H1 (cell line): Measurements from ENCODE around the gene LRTM2. TPM values are rescaled to one million over a fixed set of nuclear protein-coding genes. Genes with fewer than 3 reads are reported as not detected.

Experiments used
- CTCF ChIA-PET: fragments of 300-600 bp; sonication (Branson Sonifier 250); formaldehyde crosslinking; loops from one replicate; lab custom pipeline; 2021; ENCODE audit not compliant: partially characterized antibody; lab: Charles Lee
- POLR2A ChIA-PET: fragments of 300-600 bp; sonication (Branson Sonifier 250); formaldehyde crosslinking; loops from one replicate; lab custom pipeline; 2021; ENCODE audit warnings: inconsistent platforms; ENCODE audit not compliant: partially characterized antibody; lab: Charles Lee
- DNase-seq, 2 experiments: peaks; one replicate each; pipeline versions ENCODE4 v3.0.0 to v3.0.0-alpha.2; 2010 to 2022; ENCODE audit warnings: low spot score in 2 of 2, low read depth in 1 of 2, mixed read lengths in 1 of 2
- FAIRE-seq: peaks from 2 replicates; lab custom pipeline; 2011; peaks lifted over from hg19 to GRCh38; lab: Jason Lieb, UNC
- H2AFZ ChIP-seq: 2 replicates; pipeline ENCODE4 v1.8.1; 2012; ENCODE audit warnings: low read length, inconsistent platforms
- H2AK5ac ChIP-seq: 2 replicates; pipeline ENCODE4 v1.6.1; 2013; ENCODE audit warnings: low read depth, low read length
- H2BK120ac ChIP-seq: replicated peaks from 2 replicates; pipeline ENCODE3; 2013; ENCODE audit warnings: low read depth, low read length, inconsistent platforms
- H2BK12ac ChIP-seq: 2 replicates; pipeline ENCODE4 v1.6.1; 2013; ENCODE audit warnings: low read depth, low read length
- H2BK15ac ChIP-seq: 2 replicates; pipeline ENCODE4 v1.6.1; 2013; ENCODE audit warnings: low read length
- H2BK20ac ChIP-seq: 2 replicates; pipeline ENCODE4 v1.6.1; 2013; ENCODE audit warnings: low read length
- H2BK5ac ChIP-seq: 2 replicates; pipeline ENCODE4 v1.6.1; 2013; ENCODE audit warnings: low read depth, low read length
- H3K14ac ChIP-seq: 2 replicates; pipeline ENCODE4 v1.6.1; 2013; ENCODE audit warnings: inconsistent platforms; ENCODE audit not compliant: insufficient read length
- H3K18ac ChIP-seq: 2 replicates; pipeline ENCODE4 v1.6.1; 2013; ENCODE audit warnings: low read length; ENCODE audit errors: extremely low read depth
- H3K23ac ChIP-seq: 2 replicates; pipeline ENCODE4 v1.6.1; 2013; ENCODE audit warnings: inconsistent platforms; ENCODE audit not compliant: insufficient read length
- H3K23me2 ChIP-seq: 2 replicates; pipeline ENCODE4 v1.6.1; 2013; ENCODE audit warnings: low read depth, low read length
- H3K27ac ChIP-seq: 2 replicates; pipeline ENCODE4 v1.6.1; 2011; ENCODE audit warnings: low read depth, low read length, inconsistent platforms
- H3K27me3 ChIP-seq, 4 experiments: replicated peaks in 1 of 4; 1 replicate in 1 of 4; 2 replicates in 3 of 4; pipeline versions ENCODE4 v1.6.1 to v1.8.1; 2011 to 2013; ENCODE audit warnings: low read length in 3 of 4, mild to moderate bottlenecking in 3 of 4, inconsistent platforms in 2 of 4, mixed read lengths in 2 of 4, moderate library complexity in 1 of 4; ENCODE audit not compliant: control insufficient read depth in 3 of 4, insufficient read depth in 3 of 4; ENCODE audit errors: extremely low read depth in 1 of 4
- H3K36me3 ChIP-seq, 4 experiments: 2 replicates each; pipeline versions ENCODE4 v1.6.1 to v1.8.1; 2011 to 2013; ENCODE audit warnings: mild to moderate bottlenecking in 4 of 4, low read length in 3 of 4, moderate library complexity in 2 of 4, control low read depth in 1 of 4, inconsistent platforms in 1 of 4; ENCODE audit not compliant: insufficient read depth in 4 of 4, control insufficient read depth in 2 of 4
- H3K4ac ChIP-seq: replicated peaks from 2 replicates; pipeline ENCODE3; 2013; ENCODE audit warnings: low read length, low read depth, mixed read lengths, inconsistent platforms; ENCODE audit not compliant: insufficient read length
- H3K4me1 ChIP-seq, 4 experiments: replicated peaks in 1 of 4; 1 replicate in 1 of 4; 2 replicates in 3 of 4; pipeline versions ENCODE4 v1.6.1 to v1.8.1; 2011 to 2013; ENCODE audit warnings: low read length in 3 of 4, inconsistent platforms in 2 of 4, mixed read lengths in 1 of 4; ENCODE audit not compliant: insufficient read depth in 4 of 4, control insufficient read depth in 3 of 4
- H3K4me2 ChIP-seq, 2 experiments: 2 replicates each; pipeline versions ENCODE4 v1.6.1 to v1.8.1; 2011 to 2013; ENCODE audit warnings: low read depth in 2 of 2, low read length in 2 of 2, control low read depth in 1 of 2, inconsistent platforms in 1 of 2, mild to moderate bottlenecking in 1 of 2; ENCODE audit not compliant: insufficient read depth in 1 of 2
- H3K4me3 ChIP-seq, 4 experiments: fragments of 200-600, 300-600 bp in 1 of 4; sonication (generic), shearing (Covaris generic), sonication (Bioruptor Twin) in 1 of 4; 2 replicates each; pipeline versions ENCODE4 v1.5.1 to v1.8.1; 2011 to 2016; ENCODE audit warnings: low read length in 4 of 4, low read depth in 3 of 4, control low read depth in 2 of 4, inconsistent platforms in 2 of 4, mild to moderate bottlenecking in 2 of 4, mixed read lengths in 1 of 4, moderate library complexity in 1 of 4; ENCODE audit not compliant: insufficient read depth in 2 of 4; ENCODE audit errors: extremely low read depth in 1 of 4
- H3K56ac ChIP-seq: replicated peaks from 2 replicates; pipeline ENCODE3; 2013; ENCODE audit warnings: low read depth, mild to moderate bottlenecking, mixed read lengths, low read length, inconsistent platforms; ENCODE audit not compliant: insufficient read length
- H3K79me1 ChIP-seq: 2 replicates; pipeline ENCODE4 v1.6.1; 2013; ENCODE audit warnings: low read depth, low read length, control low read depth
- H3K79me2 ChIP-seq, 2 experiments: 2 replicates each; pipeline versions ENCODE4 v1.6.1 to v1.8.1; 2012 to 2013; ENCODE audit warnings: low read length in 2 of 2, mild to moderate bottlenecking in 2 of 2, inconsistent platforms in 1 of 2; ENCODE audit not compliant: insufficient read depth in 2 of 2, control insufficient read depth in 1 of 2
- H3K9ac ChIP-seq, 4 experiments: replicated peaks in 1 of 4; 1 replicate in 1 of 4; 2 replicates in 3 of 4; pipeline versions ENCODE4 v1.6.1 to v1.8.1; 2011 to 2013; ENCODE audit warnings: low read depth in 3 of 4, low read length in 3 of 4, control low read depth in 2 of 4, mild to moderate bottlenecking in 2 of 4, moderate library complexity in 2 of 4, inconsistent platforms in 1 of 4; ENCODE audit errors: extremely low read depth in 1 of 4
- H3K9me3 ChIP-seq, 2 experiments: 2 replicates each; pipeline versions ENCODE4 v1.6.1 to v1.8.1; 2012 to 2013; ENCODE audit warnings: mild to moderate bottlenecking in 2 of 2, moderate library complexity in 2 of 2, control low read depth in 1 of 2, inconsistent platforms in 1 of 2, low read depth in 1 of 2, low read length in 1 of 2, mixed read lengths in 1 of 2; ENCODE audit not compliant: insufficient read depth in 2 of 2
- H4K20me1 ChIP-seq, 2 experiments: replicated peaks in 1 of 2; 2 replicates each; pipeline versions ENCODE3 to v1.8.1; 2011 to 2013; ENCODE audit warnings: inconsistent platforms in 2 of 2, low read length in 2 of 2, mild to moderate bottlenecking in 1 of 2; ENCODE audit not compliant: insufficient read depth in 2 of 2, control insufficient read depth in 1 of 2
- H4K5ac ChIP-seq: 2 replicates; pipeline ENCODE4 v1.6.1; 2013; ENCODE audit warnings: low read length, low read depth, mixed read lengths, inconsistent platforms; ENCODE audit not compliant: insufficient read length
- H4K8ac ChIP-seq: 2 replicates; pipeline ENCODE4 v1.8.0; 2013; ENCODE audit warnings: mild to moderate bottlenecking, moderate library complexity, low read length, inconsistent platforms; ENCODE audit not compliant: insufficient read depth; ENCODE audit errors: extremely low read depth
- H4K91ac ChIP-seq: replicated peaks from 2 replicates; pipeline ENCODE3; 2013; ENCODE audit warnings: low read length, mixed read lengths, inconsistent platforms; ENCODE audit not compliant: insufficient read length
- ATF3 ChIP-seq: IDR thresholded peaks from 2 replicates; pipeline ENCODE4 v1.6.1; 2011; ENCODE audit warnings: low read depth, mild to moderate bottlenecking, low read length; ENCODE audit not compliant: insufficient read depth
- CBX5 ChIP-seq: fragments of 300-800, 300-1000 bp; sonication (generic); IDR thresholded peaks from 2 replicates; pipeline ENCODE4 v1.7.1; 2016; ENCODE audit warnings: antibody characterized with exemption, low read length, low read depth
- CEBPB ChIP-seq: IDR thresholded peaks from 2 replicates; pipeline ENCODE4 v1.6.1; 2012; ENCODE audit warnings: low read depth, low read length
- EGR1 ChIP-seq: IDR thresholded peaks from 2 replicates; pipeline ENCODE4 v1.6.1; 2011; ENCODE audit warnings: low read depth, low read length, borderline replicate concordance
- GTF2F1 ChIP-seq: IDR thresholded peaks from 2 replicates; pipeline ENCODE4 v1.6.1; 2012; ENCODE audit warnings: low read depth, low read length, improper control_type of control experiment, borderline replicate concordance
- JUN ChIP-seq: IDR thresholded peaks from 2 replicates; pipeline ENCODE4 v1.6.1; 2011; ENCODE audit warnings: low read depth, mild to moderate bottlenecking, improper control_type of control experiment, low read length
- KDM4A ChIP-seq: IDR thresholded peaks from one replicate; pipeline ENCODE4 v1.7.1; 2012; ENCODE audit warnings: low read depth, mild to moderate bottlenecking, moderate library complexity, low read length, inconsistent platforms; ENCODE audit not compliant: severe bottlenecking
- POLR2AphosphoS5 ChIP-seq: IDR thresholded peaks from 2 replicates; pipeline ENCODE4 v1.6.1; 2011; ENCODE audit warnings: low read depth, low read length
- RBBP5 ChIP-seq: IDR thresholded peaks from 2 replicates; pipeline ENCODE4 v1.7.1; 2012; ENCODE audit warnings: low read depth, mild to moderate bottlenecking, inconsistent platforms, low read length, moderate library complexity, borderline replicate concordance
- RFX5 ChIP-seq: IDR thresholded peaks from 2 replicates; pipeline ENCODE4 v1.6.1; 2011; ENCODE audit warnings: low read depth, low read length, improper control_type of control experiment, borderline replicate concordance
- SUZ12 ChIP-seq: fragments of 200-600 bp; sonication (generic); IDR thresholded peaks from 2 replicates; pipeline ENCODE4 v1.6.1; 2012; ENCODE audit warnings: mild to moderate bottlenecking, inconsistent platforms, low read length, moderate library complexity, mixed read lengths
- TAF1 ChIP-seq: IDR thresholded peaks from 2 replicates; pipeline ENCODE4 v1.6.1; 2011; ENCODE audit warnings: mild to moderate bottlenecking, low read depth, low read length
- TEAD4 ChIP-seq: IDR thresholded peaks from 2 replicates; pipeline ENCODE4 v1.6.1; 2012; ENCODE audit warnings: low read depth, low read length, inconsistent platforms, mixed read lengths
- WGBS, 2 experiments: shearing (Covaris generic) in 1 of 2; methylation state at CpG; one replicate each; pipeline versions ENCODE4 v1.1.6 to v1.1.7; 2013 to 2015; ENCODE audit warnings: low lambda C conversion rate in 2 of 2, mixed read lengths in 2 of 2, inconsistent platforms in 1 of 2, low coverage in 1 of 2, missing lambda C conversion rate in 1 of 2; ENCODE audit not compliant: insufficient replicate concordance in 2 of 2, insufficient coverage in 1 of 2, insufficient read length in 1 of 2; ENCODE audit errors: extremely low coverage in 1 of 2, missing lambda C conversion rate in 1 of 2; 5-methylcytosine and 5-hydroxymethylcytosine counted together
- polyA plus RNA-seq, 7 experiments: library from polyadenylated mRNA; depleted of rRNA in 3 of 7; stranded (reverse) in 5 of 7; unstranded in 2 of 7; fragments of >200 nt in 5 of 7; fragments of 200-250 nt in 2 of 7; gene quantifications; 1 replicate in 5 of 7; 2 replicates in 1 of 7; 4 replicates in 1 of 7; pipeline versions ENCODE4 v1.2.1 to v1.2.3, GENCODE V29; 2011 to 2013; ENCODE audit warnings: missing spikeins in 2 of 7, mixed read lengths in 2 of 7
- total RNA-seq: library from RNA; stranded (reverse); fragmentation: NEBNext Ultra II Directional; extraction: Animal tissue kit (Norgen Biotek cat#: 25700); gene quantifications from 2 replicates; pipeline ENCODE4 v1.2.1, GENCODE V29; 2021

Gene LRTM2
- total and polyA plus RNA-seq, 2 of the 8 experiments (the other 6 are each of a cell fraction or from before 2014, with no cell fraction given) = 0.06 TPM; not detected in 1

- H3K9ac ChIP-seq = peak overlapping the region in 1 of 4 experiments; percentile 7; a peak in 1 of 7 replicates
- no peak overlapping the region; the same call in 1 of the 2 replicates for H2AK5ac ChIP-seq
- no peak overlapping the region for H3K4me2 ChIP-seq
- no peak overlapping the region for H4K5ac ChIP-seq
- H3K4ac ChIP-seq = no peak overlapping the region
- H2BK120ac ChIP-seq = no peak overlapping the region
- no peak overlapping the region for H3K23ac ChIP-seq
- no peak overlapping the region for H3K14ac ChIP-seq
- CTCF ChIA-PET = interaction anchor here (0.8 to 2.8 kb wide), 3 partner anchors 17 to 163 kb away, joined by 3 to 18 read pairs (median 13); no protein-coding TSS in a partner anchor
- no peak for FAIRE-seq
- peaks cover 0 to 15% (median 6%) of the 10 kb centered on the region in 4 experiments; a peak in 5 of 7 replicates for H3K4me1 ChIP-seq
- no peak overlapping the region for H2BK20ac ChIP-seq
- H2BK15ac ChIP-seq = no peak overlapping the region
- no peak overlapping the region for H3K4me3 ChIP-seq
- no peaks in the 10 kb centered on the region for H3K36me3 ChIP-seq
- no peak overlapping the region for H2AFZ ChIP-seq
- DNase-seq = no peak
- no peaks in the 10 kb centered on the region for H3K79me1 ChIP-seq
- POLR2A ChIA-PET = interaction anchor here (0.6 kb wide), 2 partner anchors 91 to 603 kb away, joined by 3 read pairs; no protein-coding TSS in a partner anchor
- H3K27ac ChIP-seq = no peak overlapping the region
- H2BK5ac ChIP-seq = no peak overlapping the region; the same call in 1 of the 2 replicates
- no peak overlapping the region for H3K18ac ChIP-seq
- peak overlapping the region; percentile 72 for H4K91ac ChIP-seq
- H3K79me2 ChIP-seq = no peaks in the 10 kb centered on the region
- 91% methylated on average over 9 of the region's 9 CpGs; no CpG with 5 or more reads in 1 of the 2 experiments for WGBS, 2 experiments
- H4K20me1 ChIP-seq = peaks cover 0 to 2% of the 10 kb centered on the region in 2 experiments
- peaks cover 9 to 28% (median 27%) of the 10 kb centered on the region in 4 experiments for H3K27me3 ChIP-seq
- no peaks in the 10 kb centered on the region; the same call in 1 of the 2 replicates for H3K23me2 ChIP-seq
- no peak overlapping the region for H3K56ac ChIP-seq
- H3K9me3 ChIP-seq = peaks cover 0 to 3% of the 10 kb centered on the region in 2 experiments; a peak in 2 of 4 replicates
- H4K8ac ChIP-seq = no peak overlapping the region
- H2BK12ac ChIP-seq = peak overlapping the region; percentile 72; the same call in 1 of the 2 replicates
- TF ChIP-seq POLR2AphosphoS5 (no peak), CBX5 (no peak), RBBP5 (no peak), ATF3 (no peak), JUN (no peak), SUZ12 (no peak), CEBPB (no peak), RFX5 (no peak), TEAD4 (no peak), KDM4A (no peak), EGR1 (no peak), TAF1 (no peak), GTF2F1 (no peak)
Measured at GRCh38 chr12:1816730-1817348, 3.5 kb upstream of the LRTM2 start.
